ENCODE measurements around the gene SNX20.

The SNX20 gene

DNA sequence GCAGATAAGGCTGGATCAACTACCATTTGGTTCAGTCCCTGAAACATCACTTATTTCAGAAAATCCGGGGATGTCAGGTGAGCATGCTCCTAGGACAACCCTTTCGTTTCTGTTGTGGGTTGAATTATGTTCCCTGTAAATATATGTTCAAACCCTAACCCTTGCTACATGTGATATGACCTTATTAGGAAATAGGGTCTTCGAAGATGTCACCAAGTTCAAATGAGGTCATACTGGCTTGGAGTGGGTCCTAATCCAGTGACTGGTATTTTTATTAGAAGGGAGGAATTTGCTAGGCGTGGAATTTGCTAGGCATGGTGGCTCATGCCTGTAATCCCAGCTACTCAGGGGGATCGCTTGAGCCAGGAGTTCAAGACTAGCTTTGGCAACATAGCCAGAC lies 21.3 kb downstream of the SNX20 start:
- no peak for DNase-seq (ENCODE audit: low read depth in 2 of 2)

DNA sequence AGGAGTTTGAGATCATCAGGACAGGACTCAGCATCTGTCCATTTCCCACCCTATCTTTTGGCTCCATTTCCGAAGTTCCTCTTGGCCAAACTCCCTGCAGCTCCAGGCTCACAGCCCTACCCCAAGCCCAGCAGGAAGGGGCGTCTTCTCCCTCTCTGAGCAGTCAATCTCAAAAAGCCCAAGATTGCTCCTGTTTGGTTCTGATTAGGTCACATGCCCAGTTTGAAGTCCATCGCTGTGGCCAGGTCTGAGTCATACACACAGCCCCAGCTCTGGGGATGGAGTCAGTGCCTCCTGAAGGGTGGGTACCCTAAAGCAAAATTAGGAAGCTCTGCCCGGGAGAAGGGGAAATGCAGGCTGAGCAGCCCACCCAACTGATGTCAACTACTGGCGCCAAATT lies 23.9 kb downstream of the SNX20 start:
- no peak for DNase-seq (ENCODE audit: low read depth in 2 of 2)

DNA sequence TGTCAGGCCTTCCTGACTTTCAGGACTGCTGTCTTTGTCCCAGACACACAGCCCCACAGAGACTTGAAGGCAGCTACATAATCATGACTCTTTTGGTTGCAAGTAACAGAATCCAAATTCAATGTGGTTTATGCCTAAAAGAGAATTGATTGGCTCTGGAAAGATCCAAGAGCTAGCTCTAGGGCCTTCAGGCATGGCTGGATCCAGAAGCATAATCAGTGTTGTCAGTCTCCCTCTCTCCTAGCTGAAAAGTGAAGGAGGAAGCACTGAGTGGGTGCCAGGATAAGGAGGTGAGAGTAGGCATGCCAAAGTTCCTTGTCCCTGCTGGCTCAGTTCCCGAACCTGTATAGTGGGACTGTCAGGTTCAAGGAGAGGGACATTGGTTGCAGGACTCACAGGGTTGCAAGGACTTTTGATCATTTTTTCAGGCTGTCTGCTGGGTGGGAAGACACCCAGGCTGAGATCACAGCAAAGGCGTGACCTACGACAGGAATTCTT lies 25.5 kb downstream of the SNX20 start:
- no peak for DNase-seq (ENCODE audit: low read depth in 2 of 2)

DNA sequence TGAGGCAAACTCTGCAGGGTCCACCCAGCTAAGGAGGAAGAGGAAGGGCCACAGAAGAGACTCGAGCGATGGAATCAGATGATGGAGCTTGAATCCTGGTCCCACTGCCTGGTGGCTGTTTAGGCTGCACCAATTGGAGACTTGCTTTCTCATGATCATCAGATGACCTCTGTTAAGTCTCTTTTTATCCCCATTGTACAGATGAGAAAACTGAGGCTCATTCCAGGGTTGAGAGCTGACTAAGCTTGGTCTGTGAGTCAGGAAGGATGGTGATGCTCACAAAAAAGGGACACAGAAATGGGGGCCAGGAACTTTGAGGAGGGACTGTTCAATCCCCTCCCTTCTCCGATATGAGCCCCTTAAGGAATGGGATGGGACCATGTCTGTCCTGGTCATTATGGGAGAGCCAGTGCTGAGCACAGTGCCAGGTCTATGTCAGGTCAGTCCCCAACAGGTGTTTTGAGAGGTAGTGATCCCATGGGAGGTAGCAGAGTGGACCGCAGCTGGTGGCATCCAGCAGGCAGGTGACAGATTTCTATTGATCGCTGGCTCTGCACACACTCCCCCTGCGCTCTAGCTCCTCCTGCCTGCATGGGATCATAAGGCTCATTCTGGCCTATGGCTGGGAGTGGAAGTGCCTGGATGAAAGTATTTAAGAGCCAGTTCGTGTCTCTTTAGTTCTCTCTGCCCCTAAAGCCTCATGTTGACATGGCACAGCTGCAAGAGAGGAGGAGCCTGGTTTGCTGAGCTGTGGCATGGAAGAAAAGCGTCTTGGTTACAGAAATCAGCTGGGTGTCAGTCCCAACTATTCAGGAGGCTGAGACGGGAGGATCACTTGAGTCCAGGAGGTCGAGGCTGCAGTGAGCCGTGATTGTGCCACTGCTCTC lies 27.2 kb downstream of the SNX20 start:
- no peak for DNase-seq (ENCODE audit: low read depth in 2 of 2)

DNA sequence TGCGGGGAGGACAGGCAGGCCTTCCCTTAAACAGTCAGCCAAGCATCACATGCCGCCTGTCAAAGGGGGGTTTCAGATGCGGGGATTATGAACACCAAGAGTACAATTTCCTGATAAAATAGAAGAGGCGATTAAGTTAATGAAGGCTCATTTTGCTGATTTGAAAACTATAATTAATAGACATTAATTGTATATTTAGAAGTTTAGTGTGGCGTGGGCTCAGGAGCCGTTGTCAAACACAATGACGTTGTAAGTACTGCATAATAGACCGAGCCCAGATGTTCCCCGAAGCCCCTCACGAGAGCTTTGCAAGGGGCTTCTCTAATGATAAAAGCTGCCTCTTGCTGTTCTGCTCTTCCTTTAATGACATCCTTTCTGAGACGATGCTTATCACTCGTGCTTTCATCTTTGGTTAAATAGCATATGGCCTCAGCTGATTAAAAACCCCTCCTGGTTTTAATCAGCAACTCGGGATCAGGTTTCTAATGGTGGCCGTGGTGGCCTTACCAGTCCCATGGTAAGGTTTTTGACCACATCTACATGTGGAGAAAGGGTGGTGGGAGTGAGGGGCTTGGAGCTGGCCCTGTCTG lies 28.2 kb downstream of the SNX20 start:
- no peak for DNase-seq (ENCODE audit: low read depth in 2 of 2)

DNA sequence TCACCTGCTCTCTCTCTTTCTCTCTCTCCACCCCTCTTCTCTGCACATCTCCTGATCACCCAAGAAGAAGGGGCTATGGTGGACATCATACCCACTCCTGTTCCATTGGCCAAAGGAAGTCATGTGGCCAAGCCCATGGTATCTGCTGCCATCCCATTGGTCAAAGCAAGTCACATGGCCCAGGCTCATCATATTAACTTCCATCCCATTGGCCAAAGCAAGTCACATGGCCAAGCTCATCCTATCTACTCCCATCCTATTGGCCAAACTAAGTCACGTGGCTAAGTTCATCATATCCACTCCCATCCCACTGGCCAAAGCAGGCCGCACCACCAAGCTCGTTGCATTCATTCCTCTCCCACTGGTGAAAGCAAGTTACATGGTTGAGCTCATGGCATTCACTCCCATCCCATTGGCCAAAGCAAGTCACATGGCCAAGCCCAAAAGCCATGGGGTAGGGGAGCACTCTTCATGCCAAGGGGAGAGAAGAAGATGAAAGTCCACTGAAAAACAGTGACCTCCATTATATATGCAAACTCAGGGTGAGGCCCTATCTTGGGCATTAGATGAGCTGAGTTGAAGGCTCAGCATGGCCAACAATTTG lies 29.2 kb downstream of the SNX20 start:
- DNase-seq (ENCODE audit: low read depth in 2 of 2) = no peak

DNA sequence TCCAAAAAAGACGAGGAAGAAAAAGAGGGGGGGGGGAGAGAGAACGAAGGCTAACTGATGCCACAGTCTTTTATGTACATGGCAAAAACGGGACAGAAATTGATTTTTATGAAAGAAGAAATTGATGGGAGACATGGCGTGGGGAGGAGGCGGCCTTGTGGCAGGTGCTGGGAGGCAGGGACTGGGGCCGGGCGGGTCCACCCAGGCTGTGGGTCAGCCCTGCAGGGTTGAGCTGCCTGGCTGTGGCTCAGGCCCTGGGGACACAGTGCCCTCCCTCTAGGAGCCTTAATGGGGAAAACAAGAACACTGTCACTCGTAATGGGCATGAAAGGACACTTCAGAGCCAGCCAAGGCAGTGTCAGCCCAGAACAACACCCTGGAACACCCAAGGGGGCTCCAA lies 34.8 kb downstream of the SNX20 start:
- no peak for DNase-seq (ENCODE audit: low read depth in 2 of 2)

DNA sequence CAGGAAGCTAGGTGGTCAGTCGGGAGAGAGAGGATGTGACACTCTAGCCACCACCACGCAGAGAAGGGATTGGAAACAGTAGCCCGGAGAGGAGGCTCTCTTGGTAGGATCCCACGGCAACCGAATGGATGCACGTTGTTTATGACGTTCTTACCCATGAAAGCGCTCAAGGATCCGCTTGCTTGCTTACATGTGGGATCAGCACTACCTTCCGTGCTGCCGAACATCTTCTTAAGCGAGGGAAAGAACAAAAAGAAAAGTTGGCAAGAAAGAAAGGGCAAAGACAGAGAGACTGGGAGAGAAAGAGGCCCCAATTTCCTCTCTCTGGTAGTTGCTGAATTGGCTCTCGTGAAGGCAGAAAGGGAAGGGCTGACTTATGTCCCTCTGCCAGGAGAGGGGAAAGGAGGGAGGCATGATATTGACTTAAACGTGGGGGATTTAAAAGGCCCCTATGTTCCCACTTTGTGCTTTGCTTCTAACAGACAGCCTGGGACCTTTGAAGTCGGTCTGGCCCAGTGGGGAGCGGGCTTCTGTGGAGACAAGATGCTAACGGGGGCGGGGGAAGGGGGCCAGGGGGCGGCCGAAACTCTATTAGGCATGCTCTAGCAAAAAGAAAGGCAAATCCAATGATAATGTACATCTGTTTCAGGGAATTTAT lies 35.4 kb downstream of the SNX20 start:
- no peak for DNase-seq (ENCODE audit: low read depth in 2 of 2)

DNA sequence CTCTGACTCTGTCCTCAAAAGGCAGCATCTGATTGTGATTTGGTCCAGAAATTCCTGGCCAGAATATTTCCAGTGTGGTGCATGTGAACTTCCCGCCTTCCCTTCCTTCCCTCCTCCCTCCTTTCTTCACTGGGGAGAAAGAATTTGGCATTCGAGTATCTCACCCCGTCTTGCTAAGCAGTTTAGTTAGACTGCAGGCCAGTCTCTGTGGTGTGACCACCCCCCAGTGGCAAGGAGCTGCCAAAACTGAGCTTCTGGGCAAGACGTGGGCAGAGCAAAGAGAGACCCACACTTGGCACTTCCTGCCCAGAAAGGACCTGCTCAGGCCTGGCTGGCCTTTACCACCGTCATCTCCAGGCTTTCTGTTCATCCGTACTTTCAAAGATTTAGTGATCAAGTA lies 36.4 kb downstream of the SNX20 start:
- no peak for DNase-seq (ENCODE audit: low read depth in 2 of 2)

DNA sequence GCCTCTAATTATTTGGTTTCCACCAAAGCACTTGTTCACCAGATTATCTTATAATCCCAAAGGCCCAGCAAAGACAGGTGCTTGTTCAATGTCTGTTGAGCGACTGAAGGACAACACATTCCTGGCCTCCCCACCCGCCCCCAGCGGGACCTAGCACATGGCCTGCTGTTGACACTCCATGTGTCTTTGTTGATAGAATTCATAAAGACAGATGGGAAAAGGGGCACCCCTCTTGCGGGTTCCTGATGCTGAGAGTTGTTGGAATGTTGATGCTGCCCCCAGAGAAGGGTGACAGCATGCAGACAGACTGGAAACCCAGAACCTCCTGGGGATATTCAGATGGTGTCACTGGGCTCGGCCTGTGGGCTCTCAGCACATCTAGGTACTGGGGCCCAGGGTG lies 36.9 kb downstream of the SNX20 start:
- DNase-seq (ENCODE audit: low read depth in 2 of 2) = no peak

DNA sequence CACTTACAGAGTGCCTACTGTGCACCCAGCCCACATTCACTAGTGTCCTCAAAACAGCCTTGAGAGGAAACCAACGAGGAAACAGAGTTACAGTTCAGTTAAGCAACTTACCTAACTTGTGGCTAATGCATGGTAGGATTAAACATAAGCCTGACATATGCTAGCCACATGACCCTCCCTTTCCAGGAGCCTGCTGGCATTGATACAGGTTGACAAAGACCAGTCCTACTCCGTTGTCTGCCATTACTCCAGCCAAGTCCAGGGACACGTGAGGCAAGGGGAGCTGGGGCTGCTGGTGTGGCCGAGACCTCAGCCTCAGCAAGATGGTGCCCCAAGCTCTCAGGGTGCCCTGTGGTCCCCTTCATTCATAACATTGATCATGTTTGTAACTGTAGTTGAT lies 37.9 kb downstream of the SNX20 start:
- no peak for DNase-seq (ENCODE audit: low read depth in 2 of 2)

DNA sequence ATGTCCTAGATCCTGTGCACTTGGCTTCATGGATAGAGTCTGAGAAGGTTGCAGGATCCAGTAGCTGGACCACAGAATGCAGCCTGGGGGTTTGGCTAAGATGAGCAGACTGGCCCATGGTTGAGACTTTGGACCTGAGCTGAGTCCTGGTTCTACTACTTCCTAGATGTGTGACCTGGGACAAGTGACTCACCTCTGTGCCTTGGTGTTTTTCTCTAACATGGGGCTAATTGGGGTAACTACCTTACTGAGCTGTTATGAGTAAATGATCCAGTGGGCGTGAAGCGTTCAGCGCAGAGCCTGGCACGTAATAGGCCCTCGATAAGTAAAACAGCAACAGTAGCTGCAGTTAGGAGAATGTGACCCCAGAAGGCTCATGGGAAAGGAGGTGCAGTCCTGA lies 38.8 kb downstream of the SNX20 start:
- DNase-seq (ENCODE audit: low read depth in 2 of 2) = no peak

DNA sequence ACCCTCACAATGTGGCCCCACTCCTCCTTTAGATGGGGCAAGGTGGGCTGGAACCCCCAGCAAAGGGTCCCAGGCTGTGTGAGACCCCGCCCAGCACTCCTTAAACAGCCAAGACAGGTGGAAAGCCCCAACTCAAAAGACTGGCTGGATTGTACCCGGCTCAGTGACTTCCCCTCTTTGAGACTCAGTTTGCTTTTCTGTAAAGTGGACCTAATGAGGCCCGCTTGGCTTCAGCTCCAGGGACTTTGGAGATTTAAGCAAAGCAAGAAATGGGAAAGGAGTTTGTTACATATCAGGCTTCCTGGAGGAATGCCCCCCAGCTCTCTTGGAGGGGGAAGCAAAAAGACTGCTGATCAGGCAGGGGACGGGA lies 39.3 kb downstream of the SNX20 start:
- no peak for DNase-seq (ENCODE audit: low read depth in 2 of 2)

DNA sequence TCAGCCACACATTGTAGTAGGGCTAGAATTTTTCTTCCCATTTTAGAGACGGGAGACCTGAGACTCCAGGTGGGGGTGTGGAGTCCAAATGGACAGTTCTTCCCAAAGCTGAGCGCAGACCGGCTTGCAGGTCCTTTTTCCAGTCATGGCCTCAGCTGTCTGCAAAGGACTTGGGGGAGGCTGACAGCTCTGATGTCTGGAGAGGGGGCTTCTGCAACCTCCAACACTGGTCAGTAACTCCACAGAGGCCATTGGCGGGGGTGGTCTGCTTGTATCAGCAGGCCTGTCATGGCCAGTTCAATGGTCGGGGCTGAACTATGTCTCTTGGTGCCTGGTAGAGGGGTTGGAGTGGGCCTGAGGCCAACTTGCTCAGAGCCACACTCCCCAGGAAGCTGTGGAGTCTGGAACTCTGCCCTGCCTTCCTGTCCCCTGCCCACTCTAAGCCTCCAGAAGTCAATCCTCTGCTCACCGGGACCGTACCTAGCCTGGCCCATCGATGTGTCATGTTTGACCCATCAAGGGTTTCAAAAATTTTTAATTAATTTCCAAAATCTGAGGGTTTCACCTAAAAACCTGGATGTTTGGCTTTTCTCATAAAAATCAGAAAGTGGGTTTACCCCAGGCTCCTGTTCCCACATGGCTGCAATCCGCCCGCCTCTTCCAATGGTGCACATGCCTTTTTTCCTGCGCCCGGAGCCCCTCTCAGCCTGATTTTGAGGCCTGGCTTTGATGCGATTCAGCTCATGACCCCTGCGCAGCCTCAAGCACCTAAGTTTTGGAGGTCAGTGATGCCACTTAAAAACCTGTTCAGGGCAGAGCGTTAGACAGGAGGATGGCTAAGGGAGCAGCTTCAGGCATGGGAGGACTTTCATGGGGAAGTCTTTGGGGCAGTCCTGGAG lies 39.9 kb downstream of the SNX20 start:
- no peak for DNase-seq (ENCODE audit: low read depth in 2 of 2)

DNA sequence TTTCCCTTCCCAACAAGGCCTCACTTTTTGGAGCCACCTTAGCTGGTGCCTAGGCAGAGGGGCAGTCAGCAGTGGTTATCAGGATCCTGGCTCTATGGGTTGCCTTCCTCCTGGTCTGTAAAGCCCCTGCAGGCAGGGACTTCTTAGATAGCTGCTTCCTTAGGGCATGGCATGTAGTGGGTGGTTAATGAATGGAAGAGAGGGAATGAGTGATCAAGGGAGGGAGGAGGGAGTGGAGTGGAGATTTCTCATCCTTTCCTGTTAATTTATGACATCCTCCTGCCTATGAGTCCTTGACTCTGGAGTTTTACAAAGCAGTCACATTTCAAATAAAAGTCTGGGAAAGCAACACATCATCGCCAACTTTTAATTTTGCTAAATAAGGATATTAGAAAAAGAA lies 40.7 kb downstream of the SNX20 start:
- no peak for DNase-seq (ENCODE audit: low read depth in 2 of 2)

DNA sequence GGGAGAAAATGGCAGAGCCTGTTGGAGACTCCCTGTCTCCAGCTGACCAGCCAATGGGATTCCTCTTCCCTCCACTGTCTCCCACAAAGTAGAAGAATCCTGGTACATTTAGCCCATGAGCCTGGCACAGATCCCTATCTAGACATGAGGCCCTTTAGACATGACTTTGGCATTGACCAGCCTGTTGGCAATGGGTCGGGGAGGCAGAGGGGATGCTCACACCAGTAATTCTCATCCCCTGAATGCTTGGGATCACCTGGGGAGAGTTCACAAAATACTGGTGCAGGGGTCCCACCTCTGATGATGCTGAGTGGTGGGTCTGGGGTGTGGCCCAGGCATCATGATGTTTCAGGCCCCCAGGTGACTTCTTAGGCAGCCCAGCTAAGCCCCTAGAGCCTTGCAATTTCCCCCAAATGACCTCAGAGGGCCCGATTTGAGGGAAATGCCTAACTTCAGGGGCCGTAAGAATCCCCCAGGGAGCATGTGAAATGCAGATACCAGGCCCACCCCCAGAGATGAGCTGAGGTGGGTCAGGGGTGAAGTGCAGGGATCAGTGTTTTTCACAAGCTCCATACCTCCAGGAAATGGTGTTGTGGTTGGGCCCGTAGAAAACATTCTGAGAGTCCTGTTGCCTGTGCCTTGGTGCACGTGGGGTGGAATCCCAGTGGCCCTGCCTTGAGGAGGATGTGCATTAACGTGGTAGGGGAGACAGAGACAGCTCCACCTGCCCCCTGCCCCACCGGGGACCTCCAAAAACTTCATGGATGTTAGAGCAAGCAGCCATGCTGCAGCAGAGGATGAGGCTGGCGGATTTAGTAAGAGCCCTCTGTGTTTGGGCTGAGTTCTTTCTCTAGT lies 42.1 kb downstream of the SNX20 start:
- DNase-seq (ENCODE audit: low read depth in 2 of 2) = no peak

DNA sequence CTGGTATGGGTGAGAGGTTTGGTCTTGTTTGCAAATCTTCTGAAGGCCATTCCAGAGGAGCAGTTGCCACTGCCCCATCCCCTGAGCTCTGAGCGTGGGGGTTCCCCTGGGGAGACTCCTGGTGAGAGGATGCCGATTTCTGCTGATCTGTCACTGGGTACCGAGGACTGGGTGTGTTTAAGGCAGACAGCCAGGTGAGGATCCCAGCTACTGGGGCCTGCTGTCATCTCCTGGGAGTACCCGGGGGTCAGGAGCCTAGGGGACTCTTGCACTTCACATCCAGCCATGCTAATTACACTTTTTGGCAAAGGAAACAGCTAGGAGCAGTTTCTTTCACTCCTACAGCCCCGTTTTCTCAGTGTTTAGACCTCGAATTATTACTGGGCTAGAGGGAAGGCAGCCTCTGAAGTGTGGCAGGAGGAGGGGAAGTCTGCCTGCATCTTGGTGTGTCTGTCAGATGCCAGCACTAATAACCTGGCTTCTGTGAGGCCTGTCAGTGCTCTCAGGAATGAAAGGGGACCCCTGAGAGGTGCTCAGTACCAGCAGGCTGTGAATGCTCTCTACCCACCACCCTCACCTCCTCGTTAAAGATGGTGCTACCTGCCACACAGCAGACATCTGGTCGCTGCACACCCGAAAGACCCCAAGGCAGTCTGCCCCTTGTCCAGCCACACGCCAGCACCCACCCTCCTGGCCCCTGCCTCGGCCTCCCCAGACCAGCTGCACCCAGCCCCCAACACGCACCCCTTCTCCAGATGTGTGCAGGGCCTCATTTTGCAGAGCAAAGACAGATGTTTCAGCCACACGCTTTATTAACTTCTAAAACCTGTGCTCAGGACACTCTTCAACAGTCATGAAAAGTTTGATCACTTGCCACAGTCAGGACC lies 43.2 kb downstream of the SNX20 start:
- DNase-seq (ENCODE audit: low read depth in 2 of 2) = no peak

DNA sequence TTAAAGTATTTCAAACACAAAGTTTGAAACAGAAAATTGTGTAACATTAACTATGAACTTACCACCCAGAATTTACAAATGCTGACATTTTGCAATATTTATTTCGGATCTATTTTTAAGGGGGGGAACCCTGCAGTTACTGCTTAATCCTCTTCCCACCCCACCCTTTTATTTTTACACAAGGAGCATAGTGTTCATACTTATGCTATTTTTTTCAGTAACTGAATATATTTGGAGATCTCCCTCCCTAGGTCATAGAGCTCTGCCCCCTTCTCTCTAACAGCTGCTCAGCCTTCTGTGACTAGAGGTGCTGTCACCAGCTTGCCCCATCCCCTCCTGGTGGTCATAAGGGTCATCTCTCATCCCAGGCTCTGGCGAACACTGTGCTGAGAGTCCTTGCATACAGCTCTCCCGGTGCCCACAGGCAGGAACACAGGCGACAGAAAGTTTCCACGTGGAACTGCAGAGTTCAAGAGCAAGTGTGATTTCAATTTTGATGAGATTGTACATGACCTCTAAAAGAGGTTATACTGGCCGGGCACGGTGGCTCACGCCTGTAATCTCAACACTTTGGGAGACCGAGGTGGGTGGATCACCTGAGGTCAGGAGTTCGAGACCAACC lies 44.2 kb downstream of the SNX20 start:
- DNase-seq (ENCODE audit: low read depth in 2 of 2) = no peak

Data from stimulated activated CD8-positive, alpha-beta memory T cell treated with anti-CD3 and anti-CD28 coated beads, Interleukin-15, amount 100 ng/mL, for 48 hours (primary cell).